NCI-H748 (cell line): ENCODE results near the gene EFNA5.

ENCODE experiments used
- DNase-seq: peaks from one replicate; lab custom pipeline; 2025; ENCODE audit not compliant: unreplicated experiment; lab: John Stamatoyannopoulos, UW

Gene EFNA5

DNA sequence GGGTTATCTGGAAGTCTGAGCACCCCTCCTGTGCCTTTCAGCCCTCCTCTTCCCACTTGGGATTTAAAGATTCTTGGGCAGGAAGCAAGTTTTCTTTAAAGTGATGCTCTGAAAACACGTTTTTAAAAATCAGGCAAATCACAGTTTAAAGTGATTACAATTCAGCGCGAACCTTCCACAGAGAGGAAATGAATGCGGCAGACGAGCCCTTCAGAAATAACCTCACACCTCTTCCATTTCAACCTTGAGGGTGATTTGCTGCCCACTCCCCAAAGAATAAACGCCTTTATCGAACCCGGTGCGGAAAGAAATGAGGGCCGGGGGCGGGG lies 2.3 kb upstream of the EFNA5 start:
- DNase-seq: no peak

DNA sequence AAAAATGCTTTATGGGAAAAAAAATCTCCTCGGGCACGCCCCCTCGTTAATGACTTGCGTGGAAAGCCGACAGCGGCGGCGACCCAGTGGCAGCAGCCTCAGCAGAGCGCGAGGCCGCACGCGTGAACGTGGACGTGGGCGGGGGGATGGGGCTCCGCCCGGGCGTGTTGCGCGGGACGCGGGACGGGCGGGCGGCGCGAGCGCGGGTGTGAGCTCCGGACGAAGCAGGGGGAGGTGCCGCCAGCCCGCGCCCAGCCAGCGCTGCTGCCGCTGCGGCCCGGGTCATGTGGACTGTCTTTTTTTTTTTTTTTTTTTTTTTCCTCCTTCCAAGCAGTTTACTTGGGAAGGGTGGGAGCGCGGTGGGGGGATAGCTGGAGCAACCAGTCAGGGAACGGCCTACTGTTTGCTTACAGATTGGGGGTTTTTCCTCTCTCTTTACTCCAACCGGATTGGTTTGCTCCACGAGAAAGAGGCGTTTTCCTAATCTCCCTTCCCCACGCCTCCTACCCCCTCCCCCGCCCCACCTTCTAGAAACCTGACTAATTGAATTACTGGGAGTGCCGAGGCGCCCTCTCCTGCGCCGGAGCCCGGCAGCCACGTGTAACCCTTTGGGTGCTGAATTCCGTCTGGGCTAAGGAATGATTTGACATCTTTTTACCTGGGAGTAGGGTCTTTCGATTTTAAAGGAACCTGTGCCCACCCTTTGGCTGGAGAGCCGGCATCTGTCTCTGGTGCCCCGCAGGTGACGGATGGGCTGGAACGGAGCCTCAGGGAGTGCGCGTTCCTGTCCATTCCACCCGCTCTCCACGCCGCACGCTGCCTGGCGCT lies 1.7 kb upstream of the EFNA5 start:
- DNase-seq: peak; percentile 98

DNA sequence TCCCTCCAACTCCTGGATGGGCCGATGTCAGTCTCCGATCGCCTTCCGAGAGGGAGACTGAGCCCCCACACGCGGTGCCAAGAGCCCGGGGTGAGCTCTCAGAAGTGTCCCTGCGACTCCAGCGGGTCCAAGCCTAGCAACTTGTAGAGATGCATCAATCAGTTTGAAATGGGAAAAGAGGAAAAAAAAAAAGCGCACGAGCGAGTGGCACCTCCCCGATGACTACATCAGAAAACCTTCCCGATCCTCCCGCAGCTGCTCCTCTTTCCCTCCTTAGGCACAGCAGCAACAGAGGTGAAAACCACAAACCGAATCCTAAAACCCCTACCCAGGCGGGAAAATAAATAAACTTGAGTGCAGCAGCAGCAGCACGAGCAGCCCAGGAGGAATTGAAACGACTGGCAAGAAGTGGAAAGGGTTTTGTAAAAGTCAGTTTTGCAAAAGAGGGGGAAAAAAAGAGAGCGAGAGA lies 1.0 kb upstream of the EFNA5 start:
- DNase-seq: peak; percentile 83

DNA sequence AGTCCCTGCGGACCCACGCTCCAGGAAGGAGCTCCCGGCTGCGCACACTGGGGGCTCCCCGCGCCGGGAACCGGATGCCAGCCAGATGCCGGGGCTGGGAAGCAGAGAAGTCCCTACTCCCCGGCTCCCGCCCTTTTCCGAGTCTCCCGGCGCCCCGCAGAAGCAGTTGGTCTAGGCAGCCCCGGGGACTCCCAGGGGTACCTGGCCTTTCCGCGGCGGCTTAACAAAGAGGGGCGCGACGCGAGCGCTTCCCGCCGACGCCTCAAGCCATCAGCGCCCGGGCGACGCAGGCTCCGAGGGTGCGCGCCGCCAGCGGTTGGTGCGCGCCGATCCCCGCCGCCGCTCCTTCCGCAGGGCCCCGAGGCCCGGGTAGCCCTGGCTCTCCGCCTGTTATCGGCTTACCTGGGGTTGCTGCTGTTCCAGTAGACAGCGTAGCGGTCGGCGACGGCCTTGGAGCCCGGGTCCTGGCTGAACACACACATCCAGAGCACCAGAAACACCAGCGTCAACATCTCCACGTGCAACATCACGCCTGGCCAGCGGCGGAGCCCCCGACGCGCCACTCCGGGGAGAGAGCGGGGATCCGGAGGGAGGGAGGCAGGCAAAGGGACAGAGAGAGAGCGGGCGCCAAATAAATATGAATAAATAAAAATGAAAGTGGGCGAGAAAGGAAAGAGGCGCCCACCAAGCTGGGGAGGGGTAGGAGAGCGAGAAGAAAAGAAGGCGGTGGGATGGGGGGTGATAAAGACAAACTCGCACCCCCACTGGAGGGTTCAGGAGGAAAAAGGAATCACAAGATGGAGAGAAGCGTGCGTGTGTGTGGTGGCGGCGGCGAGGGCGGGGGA lies 428 bp downstream of the EFNA5 start:
- DNase-seq: peak; percentile 89

DNA sequence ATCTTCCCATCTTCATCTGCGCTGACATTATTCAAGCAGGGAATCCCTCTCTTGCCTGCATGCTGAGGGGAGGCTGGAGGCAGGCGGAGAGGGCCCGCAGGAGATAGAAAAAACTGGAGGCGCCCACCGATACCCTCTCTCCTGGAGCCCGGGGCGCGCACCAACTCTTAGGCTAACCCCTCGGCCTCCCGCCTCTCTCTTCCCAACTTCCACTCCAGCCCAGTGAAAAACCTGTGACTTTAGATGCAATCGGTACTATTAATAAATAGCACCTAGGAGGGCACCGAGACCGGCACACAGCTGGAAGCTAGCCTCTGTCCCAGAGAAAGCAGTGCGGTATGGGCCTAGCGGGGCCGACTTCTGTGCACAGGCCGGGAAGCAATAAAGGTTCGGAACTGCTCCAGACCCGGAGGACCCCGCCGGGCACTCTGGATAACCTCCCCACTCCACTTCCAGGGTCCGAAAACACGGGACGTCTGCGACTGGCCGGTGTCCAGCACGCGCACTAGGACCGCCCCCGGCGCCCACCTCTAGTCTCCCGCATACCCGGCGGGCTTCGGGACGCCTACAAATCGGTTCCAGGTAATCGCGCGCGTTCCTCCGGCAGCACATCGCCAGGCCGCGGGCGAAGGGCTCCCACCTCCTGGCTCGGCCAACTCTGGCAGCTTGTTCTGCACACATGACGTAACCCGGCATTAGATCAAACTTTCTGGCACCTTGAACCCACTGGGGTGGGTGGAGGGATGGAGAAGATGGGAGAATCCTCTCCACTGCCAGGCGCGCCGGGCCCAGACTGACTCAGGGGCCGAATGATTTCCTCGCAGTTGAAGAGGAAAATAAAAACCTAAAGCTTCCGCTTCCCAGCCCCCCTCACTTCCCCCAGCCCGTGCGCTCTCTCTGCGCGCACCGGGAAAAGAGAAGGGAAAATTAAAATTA lies 1.4 kb downstream of the EFNA5 start:
- DNase-seq: peak; percentile 79

DNA sequence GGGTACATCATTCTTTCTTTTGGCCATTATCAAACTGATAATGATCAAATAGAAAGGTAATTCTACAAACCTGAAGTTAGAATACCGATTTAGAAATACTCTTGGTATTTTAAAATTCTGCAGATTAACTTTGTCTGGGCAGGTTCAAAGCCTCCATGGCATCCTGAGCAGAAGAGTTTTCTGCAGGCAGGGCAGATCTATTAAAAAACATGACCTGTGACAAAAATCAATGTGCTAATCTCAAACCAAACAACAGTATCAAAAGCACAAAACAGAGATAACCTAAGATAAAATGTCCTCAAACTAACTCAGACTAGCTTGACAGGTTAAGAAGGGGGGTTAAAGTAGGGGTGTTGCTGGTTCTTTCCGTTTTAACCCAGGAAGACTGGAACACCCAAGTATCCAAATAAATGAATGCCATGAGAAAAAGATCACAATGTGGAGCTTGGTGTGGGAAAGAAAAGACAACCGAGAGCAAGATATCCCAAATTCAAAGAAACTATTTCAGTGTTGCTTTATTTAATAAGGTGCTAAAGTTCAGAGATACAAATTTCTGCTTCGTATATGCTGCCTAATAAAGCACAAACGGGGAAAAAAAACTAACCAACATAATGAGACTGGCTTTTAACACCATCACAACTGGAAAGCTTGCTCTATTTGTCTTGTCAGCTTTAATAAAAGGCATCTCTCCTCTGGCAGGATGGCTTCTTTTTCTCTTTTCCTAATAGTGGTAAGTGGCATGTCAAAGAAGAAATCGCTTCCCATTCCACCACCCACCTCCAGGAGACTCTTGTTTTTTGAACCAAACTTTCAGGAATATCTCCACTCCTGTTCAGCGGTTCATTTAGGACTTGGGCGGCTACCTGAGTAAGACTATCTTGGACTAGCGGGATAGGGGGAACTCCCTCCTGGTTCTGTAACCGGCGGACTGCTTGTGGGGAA lies 2.3 kb downstream of the EFNA5 start:
- no peak for DNase-seq

DNA sequence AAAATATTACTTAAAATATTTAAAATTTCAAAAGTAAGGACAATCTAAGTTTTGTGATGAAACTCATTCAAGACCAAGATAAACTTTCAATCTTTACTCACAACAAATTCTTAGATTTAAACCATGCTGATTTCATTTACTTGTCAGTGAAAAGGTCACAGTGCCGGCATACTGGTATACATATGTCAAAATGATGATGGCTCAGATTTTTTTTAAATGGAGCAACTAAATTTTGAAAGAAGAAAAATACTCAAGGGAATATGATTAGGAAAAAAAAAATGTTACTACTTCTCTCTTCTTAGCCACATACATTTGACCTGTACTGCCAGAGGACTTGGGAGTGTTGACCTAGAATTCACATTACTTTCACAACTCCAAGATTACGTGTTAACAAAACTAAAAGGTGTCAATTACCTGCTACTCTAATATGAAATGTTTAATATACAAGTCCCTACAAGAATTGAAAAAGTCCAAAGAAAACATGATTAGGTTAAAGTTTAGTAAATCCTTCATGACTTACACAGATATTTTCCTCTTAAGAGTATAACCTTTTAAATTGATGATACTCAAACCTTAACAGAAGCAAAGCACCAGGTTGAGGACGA lies 4.6 kb downstream of the EFNA5 start:
- DNase-seq: no peak

DNA sequence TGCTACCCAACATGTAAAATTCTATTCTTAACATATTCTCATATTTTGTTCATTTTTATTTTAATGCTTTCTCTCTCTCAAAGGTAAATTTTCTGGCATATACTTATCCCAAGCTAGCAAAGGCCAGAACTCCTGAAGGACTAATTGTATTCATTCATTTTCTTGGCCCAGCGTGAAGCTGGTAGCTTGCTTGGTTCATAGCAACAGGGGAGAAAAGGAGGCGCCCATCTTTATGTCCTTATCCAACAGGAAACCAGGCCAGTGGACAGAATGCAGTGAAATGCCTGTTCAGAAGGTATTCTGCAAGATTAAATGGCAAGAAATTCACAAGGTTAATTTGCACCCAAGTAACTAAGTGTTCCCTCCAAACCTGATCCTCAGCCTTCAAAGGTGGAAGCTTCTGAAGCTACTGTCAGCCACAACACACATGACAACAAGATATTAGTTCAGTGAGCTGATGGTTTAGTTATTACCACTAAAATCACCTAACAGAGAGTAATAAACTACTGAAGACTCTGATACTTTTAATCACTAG lies 5.6 kb downstream of the EFNA5 start:
- no peak for DNase-seq

DNA sequence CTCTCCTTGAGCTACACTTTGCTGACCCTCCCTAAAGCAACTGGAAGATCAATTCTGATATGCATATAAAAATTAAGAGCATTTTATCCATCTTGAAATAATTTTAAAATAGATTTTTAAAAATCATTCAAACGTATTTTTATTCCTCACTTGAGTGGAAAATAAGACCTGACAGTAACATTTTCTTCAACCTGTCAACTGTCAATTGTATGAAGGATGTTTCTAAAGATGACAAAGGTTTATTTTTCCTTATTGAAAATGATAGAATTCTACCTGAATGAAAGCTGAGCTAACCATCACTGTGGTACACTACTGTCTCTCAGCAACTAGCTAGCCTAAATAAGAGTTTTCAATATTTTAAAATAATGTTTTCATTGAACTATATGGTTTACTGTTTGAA lies 7.0 kb downstream of the EFNA5 start:
- DNase-seq: no peak

DNA sequence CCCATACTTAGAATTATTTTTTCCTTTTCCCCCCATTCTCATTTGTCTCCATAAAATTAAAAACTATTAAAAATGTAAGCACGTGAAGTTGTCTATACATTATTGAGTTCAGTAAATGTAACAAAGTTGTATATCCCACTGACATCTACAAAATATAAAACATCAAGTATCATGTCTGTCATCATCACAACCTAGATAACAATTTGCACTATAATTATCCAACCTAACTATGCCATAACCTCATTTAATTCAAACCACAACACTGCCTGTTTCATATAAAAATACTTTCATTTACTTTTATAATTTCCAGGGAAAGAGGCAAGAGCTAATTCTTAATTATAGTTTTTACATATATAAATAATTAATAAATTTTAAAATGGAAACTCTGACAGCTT lies 9.1 kb downstream of the EFNA5 start:
- DNase-seq: no peak

DNA sequence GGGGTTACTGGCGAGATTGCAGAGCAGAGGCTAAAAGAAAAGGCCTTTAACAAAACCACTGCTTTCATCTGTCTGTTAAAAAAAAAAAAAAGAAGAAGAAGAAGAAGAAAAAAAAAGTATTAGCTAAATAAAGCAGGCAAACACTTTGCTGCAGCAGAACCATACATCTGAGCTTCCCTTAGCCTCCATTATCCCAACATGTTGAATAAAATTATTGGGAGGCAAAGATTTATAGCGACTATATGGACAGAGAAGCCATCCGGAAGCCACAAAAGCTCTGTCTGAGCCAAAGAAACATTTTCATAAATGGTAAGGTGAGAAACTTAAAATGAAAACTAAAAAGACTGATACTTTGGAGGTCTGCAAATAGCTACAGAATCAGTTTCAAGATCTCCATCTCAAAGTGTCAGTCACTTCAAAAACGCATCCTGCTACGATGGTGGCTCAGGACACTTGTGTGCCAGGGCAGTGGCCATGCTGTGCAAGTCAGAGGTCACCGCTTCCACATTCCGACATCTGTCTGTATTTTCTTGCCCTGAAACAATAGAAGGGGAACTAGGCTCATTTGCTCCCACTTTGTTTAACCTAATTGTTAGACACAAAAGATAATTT lies 9.6 kb downstream of the EFNA5 start:
- DNase-seq: no peak

DNA sequence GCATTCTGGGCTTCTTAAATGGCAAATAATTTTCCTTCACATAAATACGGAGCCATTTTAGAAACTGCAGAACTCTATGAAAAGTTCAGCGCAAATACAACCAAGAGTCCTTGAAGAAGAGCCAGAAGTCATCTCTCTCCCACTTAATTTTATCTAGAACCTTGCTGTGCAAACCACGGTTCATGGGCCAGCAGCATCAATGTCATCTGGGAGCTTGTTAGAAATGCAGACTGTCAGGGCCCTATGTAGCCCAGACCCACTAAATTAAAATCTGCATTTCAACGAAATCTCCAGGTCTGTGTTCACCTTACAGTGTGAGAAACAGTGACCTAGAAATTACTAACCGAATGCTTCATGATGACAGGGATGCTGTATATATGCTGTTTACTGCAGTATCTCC lies 12.2 kb downstream of the EFNA5 start:
- no peak for DNase-seq

DNA sequence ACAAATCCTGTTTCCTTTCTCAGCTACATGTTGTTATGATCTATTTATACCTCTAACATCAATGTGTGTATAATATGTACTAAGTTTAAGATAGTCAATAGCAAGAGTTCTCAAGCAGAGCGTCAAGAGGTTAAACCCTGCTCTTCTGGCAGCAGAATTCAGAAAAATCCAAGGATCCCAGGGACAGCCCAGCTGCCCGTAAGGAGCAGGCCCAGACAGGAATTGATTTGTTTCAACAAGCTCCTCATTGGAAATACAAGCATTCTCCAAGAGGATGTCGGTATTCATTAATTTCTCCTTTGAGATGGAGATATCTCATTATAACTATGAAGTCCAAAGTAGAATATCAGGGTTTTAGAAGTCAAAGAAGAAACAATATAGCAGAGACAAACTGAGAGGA lies 14.9 kb downstream of the EFNA5 start:
- no peak for DNase-seq

DNA sequence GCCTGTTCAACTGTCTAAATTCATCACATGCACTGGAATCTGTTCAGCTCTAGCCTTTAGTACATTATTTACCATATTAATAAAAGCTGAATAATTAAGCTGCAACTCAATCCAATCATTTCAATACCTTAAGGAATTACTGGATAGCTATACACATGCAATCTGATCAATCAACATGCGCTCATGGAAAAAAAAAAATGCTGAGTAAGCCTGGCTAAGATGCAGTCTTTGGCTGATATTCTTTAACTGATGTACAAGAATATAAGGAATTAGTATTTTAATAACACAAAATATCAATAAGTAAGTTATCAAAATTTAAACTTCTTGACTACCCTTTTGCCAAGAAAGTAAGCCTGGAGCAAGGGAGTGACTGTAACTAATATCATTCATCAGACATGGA lies 15.9 kb downstream of the EFNA5 start:
- DNase-seq: no peak

DNA sequence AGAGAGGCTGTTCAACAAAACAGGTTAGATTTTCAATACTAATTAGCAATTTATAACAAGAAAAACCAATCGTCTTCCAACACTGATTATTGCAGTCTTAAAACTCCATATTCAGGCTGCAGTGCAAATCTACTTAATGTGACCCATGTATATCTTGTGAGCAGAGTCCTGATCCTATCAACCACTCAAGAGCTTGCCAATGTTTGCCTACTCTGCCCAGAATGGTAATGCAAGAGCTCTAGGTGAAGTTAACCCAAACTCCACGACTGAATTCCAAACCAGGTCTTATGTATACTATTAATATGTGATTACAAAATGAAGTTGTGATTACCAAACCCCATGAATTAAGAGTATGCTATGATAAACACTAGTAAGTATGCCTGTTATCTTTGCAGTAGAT lies 17.1 kb downstream of the EFNA5 start:
- no peak for DNase-seq

DNA sequence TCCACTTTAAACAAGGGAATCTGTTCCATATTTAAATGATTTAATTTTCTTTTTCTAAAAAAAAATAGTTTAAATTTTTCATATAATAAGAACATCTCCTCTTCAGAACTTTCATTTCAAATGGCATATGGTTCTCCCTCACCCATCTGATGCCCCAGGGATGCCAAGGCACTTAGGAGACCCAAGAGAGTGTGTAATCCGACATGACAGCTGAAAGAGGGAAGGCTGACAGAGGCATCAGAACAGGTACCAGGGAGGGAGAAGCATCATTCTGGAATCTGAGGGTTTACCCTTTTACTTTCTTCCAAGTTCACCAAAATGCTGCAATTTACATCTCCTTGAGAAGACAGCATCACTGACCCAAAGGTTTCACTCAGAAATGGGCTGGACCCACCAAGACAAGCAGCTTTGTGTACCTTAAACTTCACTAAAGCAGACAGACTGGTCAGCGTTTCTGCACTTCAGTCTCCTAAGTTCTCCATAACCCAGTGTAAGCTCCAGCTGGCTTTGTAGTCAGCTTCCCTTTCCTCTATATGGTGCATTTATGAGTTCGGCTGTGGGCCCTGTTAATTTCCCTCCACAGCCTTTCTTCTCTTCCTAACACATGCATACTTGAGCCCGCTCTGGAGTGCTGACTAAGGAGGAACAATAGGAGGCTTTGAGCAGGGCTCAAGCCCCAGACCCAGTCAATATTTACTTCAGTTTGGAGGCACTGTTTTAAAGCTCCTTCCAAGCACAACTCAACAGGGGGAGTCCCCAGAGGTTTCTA lies 17.7 kb downstream of the EFNA5 start:
- peak; percentile 34 for DNase-seq

DNA sequence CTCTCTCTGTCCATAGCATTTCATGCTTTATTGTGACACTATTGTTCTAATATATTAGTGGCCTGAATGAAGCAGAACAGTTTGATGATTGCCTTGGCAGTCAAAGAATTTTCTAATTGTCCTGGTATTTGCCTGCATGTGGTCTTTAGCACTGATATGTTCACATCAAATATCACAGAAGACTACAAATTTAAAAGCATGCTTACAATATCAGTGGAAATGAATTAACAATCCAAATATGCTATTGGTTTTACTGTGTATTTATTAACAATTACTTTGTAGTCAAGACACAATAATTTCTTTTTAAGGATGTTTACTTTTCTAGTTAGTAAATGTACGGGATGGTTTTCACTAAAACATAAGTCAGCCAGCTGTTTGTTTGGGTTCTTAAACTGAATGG lies 18.3 kb downstream of the EFNA5 start:
- DNase-seq: no peak

DNA sequence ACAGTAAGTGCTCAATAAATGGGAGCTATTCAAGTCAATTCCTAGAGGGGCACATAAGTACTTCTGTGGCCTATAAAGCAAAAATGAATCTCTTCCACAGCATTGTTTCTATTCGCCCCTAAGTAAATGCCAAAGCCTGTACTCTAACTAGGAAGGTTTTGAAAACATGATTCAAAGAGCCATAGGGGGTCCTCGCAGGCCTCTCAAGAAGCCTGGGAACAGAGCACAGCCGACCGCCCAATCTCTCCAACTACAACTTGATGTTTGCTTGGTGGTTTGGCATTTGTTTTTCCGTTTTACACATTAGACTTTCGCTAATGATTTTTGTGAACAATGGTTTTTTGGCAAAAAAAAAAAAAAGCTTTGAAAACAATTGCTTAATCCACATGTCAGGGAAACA lies 19.4 kb downstream of the EFNA5 start:
- DNase-seq: no peak
